CD4-positive, alpha-beta T cell treated with Interleukin-2 at 100 ng/mL for 4 hours (primary cell): Measurements from ENCODE around the gene A3GALT2.

Source experiments
- DNase-seq: peaks from one replicate; pipeline ENCODE4 v3.0.0-alpha.2; 2020; ENCODE audit warnings: low spot score

Gene A3GALT2

DNA sequence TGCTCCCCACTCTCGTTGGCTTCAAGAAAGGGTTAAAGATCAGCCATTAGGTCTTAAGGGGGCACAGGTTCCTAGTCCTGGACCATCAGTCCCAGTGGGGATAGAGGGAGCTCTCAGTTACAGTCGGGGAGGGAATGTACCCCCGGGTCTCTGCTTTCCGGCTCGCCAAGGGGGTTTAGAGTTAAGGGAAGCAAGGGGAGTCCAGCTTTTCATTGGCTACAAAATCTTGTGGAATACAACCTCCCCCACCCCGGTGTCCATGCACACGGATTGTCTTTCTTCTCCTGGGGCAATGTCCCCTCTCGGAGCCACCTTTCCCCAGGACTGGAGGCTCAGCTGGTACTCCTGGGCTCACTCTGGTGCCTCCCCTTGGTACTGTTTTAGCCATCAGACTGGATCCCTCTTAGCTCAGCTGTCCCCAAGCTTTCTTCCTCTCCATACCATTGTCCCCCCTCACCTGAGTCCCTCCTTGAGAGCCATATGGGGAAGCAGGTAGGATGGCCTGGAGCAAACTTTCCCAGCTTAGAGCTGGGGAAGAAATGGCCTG lies at the start of gene A3GALT2:
A3GALT2 (minus strand) TSS at position 480 of the 547 bp plus-strand sequence; CDS start at position 480, 0 bp downstream.
- DNase-seq: no peak

DNA sequence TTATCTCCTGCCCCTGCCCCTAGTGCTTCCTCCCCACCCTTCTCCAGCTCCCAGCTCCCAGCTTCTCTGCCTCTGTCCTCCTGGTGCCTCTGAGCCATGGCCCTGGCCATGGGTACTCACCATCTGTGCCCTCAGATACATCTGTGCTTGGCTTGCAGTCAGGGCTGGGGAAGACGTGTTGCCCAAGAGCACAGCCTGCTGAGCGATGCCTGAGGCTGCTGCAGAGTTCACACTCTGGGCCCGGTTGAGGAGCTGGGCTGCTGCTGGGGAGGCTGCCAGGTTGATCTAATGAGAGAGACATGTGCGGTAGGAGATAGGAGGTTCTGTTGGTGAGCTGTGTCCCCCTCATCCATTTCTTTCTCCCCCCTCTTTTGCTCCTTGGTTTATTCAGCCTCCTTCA lies 49.4 kb upstream of the A3GALT2 start:
- no peak for DNase-seq

DNA sequence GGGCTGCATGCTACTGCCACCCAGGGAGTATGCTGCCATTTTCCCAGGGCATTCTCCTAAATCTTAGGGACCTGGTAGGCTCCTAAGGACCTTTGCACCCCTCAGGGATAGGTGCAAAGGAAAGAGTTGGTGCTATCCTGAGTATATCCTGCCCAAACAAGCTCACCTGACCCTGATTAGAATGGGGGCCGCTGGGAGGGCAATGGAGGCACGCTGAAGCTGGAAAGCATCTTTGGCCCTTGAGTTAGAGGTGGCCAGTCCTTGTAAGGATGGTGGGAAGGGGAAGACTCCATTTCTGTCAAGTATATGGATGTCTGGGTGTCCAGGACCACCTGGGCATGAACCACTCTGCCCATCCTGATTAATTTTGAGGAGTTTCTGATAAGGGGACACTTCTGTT lies 48.9 kb upstream of the A3GALT2 start:
- no peak for DNase-seq

DNA sequence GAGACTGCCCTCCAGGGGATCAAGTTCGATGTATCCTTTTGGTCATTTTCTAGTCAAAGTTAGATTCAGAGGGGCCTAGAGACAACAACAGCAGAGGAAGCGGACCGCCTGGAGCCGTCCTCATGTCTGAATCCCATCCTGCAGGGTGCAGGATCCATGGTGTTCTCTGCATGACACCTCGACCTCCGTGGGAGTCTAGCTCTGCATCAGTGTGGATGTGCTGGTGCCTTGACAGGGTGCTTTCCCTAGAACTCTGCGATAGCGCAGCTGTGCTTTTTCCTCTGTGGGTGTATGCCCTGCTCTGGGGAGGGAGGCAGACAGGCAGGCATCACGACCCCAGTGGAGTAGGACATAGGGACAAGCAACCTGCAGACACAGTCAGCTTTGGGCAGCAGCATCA lies 48.2 kb upstream of the A3GALT2 start:
- no peak for DNase-seq

DNA sequence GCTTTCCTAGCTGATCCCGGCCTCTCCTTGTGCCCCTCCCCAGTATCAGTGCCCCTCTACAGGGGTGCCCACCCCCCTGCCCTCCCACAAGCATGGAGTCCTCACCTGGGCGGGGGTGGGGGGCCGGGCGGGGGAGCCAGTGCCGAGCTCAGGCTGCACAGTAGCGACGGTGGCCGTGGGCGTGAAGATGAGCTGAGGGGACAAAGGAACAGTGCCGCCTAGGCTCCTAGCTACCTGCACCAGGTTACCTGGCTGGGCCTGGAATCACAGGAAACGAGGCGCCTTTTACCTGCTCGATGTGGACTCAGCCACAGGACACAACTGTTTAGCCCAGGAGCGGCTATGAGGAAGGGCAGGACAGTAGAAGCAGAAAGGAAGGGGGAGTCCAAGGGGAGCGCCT lies 47.5 kb upstream of the A3GALT2 start:
- DNase-seq: no peak

GRCh38 chr1:33367485-33368405 lies 46.8 kb upstream of the A3GALT2 start:
- peak; percentile 86 for DNase-seq

- no peak for DNase-seq
Observed at GRCh38 chr1:33366762-33367484, 46.0 kb upstream of the A3GALT2 start.

GRCh38 chr1:33365560-33365997 lies 44.7 kb upstream of the A3GALT2 start:
- no peak for DNase-seq

DNA sequence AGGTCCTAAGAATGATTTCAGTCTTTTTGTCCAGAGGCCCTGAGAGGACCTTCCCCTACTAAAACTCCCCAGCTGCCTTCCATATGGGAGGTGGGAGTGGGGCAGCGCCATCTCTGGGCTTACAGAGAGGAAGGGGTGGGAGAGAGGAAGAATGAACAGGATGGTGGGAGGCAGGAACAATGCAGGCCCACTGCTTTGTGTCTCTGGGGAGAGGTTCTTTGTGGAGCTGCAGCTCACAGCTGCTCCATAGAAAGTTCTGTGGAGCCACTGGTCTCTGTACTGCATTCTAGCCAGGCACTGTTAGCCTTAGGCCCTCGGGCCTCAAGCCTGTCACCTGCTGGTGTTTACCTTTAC lies 43.6 kb upstream of the A3GALT2 start:
- no peak for DNase-seq

DNA sequence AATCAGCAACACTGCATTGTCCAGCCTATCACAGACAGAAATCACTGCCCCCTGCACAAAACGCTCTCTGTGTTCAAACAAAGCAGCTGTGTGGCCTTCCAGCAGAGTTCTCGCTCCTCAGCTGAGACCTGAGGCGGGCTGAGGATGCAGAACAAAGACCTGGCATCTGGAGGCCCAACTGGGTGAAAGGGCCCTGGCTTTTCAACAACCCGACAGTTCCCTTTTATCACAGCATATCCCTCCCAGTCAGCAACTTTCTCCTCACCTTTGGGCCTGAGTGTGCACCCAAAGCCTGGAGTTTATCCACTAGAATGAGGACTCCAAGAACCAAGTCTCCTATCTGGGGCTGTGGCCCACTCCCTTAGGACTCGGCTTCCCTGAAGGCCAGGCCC lies 42.6 kb upstream of the A3GALT2 start:
- no peak for DNase-seq

DNA sequence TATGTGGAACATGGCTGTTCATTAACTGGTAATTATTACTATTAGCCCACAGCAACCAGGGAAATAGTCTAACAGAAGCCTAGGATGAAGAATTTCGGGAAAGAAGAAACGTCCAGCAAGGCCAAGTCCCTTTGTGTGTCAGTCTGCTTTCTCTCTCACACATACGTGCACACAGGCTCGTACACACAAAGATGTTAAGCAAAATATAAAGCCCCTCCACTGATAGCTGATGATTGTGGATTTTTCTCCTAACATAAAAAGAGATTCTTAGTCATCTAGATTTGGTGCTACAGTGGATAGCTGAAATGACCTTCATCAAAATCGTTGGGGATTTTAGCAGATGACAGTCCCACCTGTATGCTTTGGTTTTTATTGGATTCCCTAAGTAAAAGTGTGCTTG lies 42.1 kb upstream of the A3GALT2 start:
- no peak for DNase-seq

GRCh38 chr1:33361532-33362235 lies 40.8 kb upstream of the A3GALT2 start:
- DNase-seq: no peak

DNA sequence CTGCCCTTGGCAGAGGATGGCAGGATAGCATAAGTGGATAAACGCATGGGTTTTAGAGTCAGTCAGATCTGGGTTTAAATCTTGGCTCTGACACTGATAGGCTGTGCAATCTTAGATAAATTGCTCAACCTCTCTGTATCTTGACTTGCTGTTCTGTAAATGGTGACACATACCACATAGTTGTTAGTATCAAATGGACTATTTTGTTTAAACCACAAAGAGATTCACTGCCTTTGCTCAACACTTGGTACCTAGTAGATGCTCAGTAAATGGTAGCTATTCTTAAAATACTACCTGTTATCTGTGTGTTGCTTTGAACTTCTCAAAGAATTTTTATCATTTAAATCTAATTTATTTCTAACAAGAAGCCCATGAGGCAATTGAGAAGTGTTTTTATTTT lies 39.5 kb upstream of the A3GALT2 start:
- DNase-seq: no peak

DNA sequence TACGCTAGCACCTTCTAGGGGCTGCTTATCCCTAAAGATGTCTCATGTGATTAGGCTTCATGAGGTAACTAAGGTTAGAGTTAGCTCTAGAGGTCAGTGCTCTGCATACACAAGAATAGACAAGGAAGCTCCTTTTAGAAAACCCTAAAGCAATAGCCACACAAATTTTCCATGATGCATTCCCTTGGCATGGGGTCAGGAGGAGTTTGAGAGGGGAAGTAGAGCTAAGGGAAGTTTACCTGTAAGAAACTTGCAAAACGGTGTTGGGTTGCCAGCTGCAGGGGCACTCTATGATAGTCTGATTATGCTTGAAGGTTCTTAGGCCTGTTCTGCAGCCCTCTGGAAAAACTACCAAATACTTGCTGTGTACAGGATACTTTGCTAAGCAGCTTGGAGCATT lies 39.0 kb upstream of the A3GALT2 start:
- no peak for DNase-seq

DNA sequence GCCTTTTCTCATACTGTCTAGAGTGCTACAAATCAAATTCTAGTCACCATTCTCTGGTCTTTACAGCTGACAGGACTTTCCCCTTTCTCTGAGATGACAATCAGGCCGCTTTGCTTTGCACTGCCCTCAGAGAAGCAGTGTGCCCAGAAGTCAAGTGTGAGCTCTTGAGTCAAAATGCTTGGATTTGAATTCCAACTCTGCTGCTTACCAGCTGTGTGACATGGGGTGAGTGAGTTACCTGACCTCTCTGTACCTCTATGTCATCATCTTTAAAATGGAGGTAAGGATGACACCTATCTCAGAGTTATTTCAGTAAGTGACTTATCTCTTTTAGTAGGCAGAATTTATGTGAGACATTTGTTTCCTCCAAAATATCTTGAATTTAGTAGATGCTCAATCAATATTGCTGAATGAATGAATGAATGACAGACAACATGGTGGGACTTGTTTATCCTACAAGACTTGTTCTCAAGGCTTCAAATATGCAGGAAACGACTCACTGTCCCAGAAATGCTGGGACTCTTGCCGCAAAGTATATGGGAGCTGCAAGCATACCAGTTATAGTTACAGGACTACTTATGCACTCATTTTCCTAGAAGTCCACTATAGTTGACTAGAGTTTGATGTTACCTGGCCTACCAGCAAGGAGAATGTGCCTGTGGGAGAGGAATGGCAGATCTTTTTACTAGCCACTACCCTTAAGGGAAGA lies 38.1 kb upstream of the A3GALT2 start:
- DNase-seq: no peak

GRCh38 chr1:33358114-33358794 lies 37.4 kb upstream of the A3GALT2 start:
- DNase-seq: no peak

DNA sequence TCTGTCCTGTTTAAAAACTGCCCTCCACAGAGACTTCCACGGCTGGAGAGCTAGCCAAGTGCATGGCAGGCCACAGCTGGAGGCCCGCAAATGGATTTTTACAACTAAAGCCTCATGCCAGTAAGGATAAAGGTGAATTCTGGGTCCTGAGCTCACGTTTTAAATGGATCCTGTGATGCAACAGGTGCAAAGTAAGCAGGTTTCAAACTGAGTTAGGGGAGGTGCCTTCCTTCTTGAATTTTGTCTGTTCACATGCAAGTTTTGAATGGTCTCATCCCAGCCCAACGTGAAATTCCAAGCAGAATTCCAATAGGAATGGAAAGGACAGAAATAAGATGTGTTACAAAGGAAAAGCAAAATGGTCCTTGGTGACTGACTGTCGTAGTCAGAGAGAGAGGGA lies 36.2 kb upstream of the A3GALT2 start:
- no peak for DNase-seq

- DNase-seq: no peak
Observed at GRCh38 chr1:33354707-33355316, 33.9 kb upstream of the A3GALT2 start.

- no peak for DNase-seq
Observed at GRCh38 chr1:33353531-33353930, 32.6 kb upstream of the A3GALT2 start.

GRCh38 chr1:33351281-33351660 lies 30.4 kb upstream of the A3GALT2 start:
- no peak for DNase-seq
